ENCODE measurements around the gene ANKRD13C. TPM values are rescaled to one million over a fixed set of nuclear protein-coding genes. Genes with fewer than 3 reads are reported as not detected.

ANKRD13C gene
- total and polyA plus RNA-seq, 4 donors, result 3.3 to 14.1 (median 8.3) TPM

DNA sequence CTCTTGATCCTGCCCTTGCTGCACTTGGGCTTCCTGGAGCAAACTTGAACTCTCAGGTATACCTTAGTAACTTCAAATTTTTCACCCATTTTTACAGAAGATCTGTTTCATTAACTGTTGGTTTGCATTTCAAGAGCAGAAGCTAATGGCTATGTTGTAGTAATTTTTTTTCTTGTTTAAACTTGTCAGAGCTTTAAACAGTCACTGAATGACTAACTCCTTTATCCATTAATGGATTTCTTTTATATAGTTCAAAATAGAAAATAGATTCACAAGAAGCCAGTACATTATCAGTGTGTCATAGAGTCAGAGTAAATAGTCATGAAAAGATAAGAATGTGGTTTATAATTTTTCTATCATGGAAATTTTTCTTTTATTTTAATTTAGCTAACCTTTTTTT, 119.8 kb downstream of the ANKRD13C start:
- Histone ChIP-seq H3K4me1 (ENCODE audit: control insufficient read depth in 4 of 4, insufficient read depth in 4 of 4, low read length in 3 of 4) (no peaks in the 10 kb centered on the region), H3K4me3 (ENCODE audit: low read depth in 1 of 3, low read length in 3 of 3) (no peak overlapping the region), H3K27me3 (ENCODE audit: control insufficient read depth in 4 of 4, insufficient read depth in 4 of 4, low read length in 3 of 4) (no peaks in the 10 kb centered on the region), H3K27ac (ENCODE audit: low read depth in 1 of 2, low read length in 2 of 2) (no peak overlapping the region), H3K9ac (ENCODE audit: low read depth in 1 of 2, low read length in 2 of 2) (no peak overlapping the region), H3K36me3 (ENCODE audit: control insufficient read depth in 4 of 4, insufficient read depth in 3 of 4, low read depth in 1 of 4, low read length in 3 of 4) (peaks cover 16 to 89% (median 75%) of the 10 kb centered on the region in 4 donors), H3K9me3 (ENCODE audit: control insufficient read depth in 4 of 4, low read length in 3 of 4) (no peaks in the 10 kb centered on the region)
- no peak for TF ChIP-seq TAF1 (conservative IDR thresholded peaks at IDR 0.05)
- TF ChIP-seq RAD21 (IDR thresholded peaks at IDR 0.05), result no peak
- TF ChIP-seq GABPA (IDR thresholded peaks at IDR 0.05 in 1 of 2, conservative IDR thresholded peaks at IDR 0.05 in 1 of 2), result no peak
- no peak for TF ChIP-seq SP1 (IDR thresholded peaks at IDR 0.05)
- no peak for TF ChIP-seq FOXA2 (IDR thresholded peaks at IDR 0.05)
- TF ChIP-seq, protein P1, sequence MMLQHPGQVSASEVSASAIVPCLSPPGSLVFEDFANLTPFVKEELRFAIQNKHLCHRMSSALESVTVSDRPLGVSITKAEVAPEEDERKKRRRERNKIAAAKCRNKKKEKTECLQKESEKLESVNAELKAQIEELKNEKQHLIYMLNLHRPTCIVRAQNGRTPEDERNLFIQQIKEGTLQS (IDR thresholded peaks at IDR 0.05), result no peak
- TF ChIP-seq, protein P2, sequence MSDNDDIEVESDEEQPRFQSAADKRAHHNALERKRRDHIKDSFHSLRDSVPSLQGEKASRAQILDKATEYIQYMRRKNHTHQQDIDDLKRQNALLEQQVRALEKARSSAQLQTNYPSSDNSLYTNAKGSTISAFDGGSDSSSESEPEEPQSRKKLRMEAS (IDR thresholded peaks at IDR 0.05), result no peak
- TF ChIP-seq FOXA1 (IDR thresholded peaks at IDR 0.05), result no peak
- DNase-seq (ENCODE audit: low spot score), result no peak

DNA sequence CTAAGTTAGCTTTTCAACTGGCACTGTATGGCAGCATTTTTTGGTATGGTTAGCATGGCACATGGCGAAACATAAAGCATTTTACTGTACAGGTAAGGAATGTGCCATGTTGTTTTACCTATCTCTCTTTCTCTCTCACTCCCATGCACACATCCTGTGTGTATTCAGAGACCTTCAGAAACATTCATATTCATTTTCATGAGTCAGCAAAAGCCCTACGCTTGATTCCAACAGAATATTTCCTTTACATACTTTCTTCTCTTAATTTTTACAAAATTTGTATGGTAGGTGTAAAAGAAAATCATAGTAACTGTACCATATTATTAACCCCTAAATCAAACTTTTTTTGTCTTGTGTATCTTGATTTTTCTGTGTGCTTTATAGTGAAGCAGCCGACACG, 123.0 kb downstream of the ANKRD13C start:
- WGBS, result 95% methylated on average over 4 of the region's 4 CpGs
- TF ChIP-seq GABPA (IDR thresholded peaks at IDR 0.05 in 1 of 2, conservative IDR thresholded peaks at IDR 0.05 in 1 of 2) (no peak), NR2F2 (IDR thresholded peaks at IDR 0.05) (no peak), TAF1 (conservative IDR thresholded peaks at IDR 0.05) (no peak), FOXA2 (IDR thresholded peaks at IDR 0.05) (no peak), EGR1 (IDR thresholded peaks at IDR 0.05; ENCODE audit: low read depth in 2 of 2) (no peak)
- TF ChIP-seq, protein P3, sequence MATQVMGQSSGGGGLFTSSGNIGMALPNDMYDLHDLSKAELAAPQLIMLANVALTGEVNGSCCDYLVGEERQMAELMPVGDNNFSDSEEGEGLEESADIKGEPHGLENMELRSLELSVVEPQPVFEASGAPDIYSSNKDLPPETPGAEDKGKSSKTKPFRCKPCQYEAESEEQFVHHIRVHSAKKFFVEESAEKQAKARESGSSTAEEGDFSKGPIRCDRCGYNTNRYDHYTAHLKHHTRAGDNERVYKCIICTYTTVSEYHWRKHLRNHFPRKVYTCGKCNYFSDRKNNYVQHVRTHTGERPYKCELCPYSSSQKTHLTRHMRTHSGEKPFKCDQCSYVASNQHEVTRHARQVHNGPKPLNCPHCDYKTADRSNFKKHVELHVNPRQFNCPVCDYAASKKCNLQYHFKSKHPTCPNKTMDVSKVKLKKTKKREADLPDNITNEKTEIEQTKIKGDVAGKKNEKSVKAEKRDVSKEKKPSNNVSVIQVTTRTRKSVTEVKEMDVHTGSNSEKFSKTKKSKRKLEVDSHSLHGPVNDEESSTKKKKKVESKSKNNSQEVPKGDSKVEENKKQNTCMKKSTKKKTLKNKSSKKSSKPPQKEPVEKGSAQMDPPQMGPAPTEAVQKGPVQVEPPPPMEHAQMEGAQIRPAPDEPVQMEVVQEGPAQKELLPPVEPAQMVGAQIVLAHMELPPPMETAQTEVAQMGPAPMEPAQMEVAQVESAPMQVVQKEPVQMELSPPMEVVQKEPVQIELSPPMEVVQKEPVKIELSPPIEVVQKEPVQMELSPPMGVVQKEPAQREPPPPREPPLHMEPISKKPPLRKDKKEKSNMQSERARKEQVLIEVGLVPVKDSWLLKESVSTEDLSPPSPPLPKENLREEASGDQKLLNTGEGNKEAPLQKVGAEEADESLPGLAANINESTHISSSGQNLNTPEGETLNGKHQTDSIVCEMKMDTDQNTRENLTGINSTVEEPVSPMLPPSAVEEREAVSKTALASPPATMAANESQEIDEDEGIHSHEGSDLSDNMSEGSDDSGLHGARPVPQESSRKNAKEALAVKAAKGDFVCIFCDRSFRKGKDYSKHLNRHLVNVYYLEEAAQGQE (IDR thresholded peaks at IDR 0.05), result no peak
- Histone ChIP-seq H3K4me1 (ENCODE audit: control insufficient read depth in 4 of 4, insufficient read depth in 4 of 4, low read length in 3 of 4) (peaks cover 0 to 2% (median 0%) of the 10 kb centered on the region in 4 donors), H3K36me3 (ENCODE audit: control insufficient read depth in 4 of 4, insufficient read depth in 3 of 4, low read depth in 1 of 4, low read length in 3 of 4) (peaks cover 6 to 74% (median 61%) of the 10 kb centered on the region in 4 donors), H3K4me3 (ENCODE audit: low read depth in 1 of 3, low read length in 3 of 3) (no peak overlapping the region), H3K9me3 (ENCODE audit: control insufficient read depth in 4 of 4, low read length in 3 of 4) (no peaks in the 10 kb centered on the region), H3K27me3 (ENCODE audit: control insufficient read depth in 4 of 4, insufficient read depth in 4 of 4, low read length in 3 of 4) (no peaks in the 10 kb centered on the region), H3K9ac (ENCODE audit: low read depth in 1 of 2, low read length in 2 of 2) (no peak overlapping the region), H3K27ac (ENCODE audit: low read depth in 1 of 2, low read length in 2 of 2) (no peak overlapping the region)
- no peak for DNase-seq (ENCODE audit: low spot score)

DNA sequence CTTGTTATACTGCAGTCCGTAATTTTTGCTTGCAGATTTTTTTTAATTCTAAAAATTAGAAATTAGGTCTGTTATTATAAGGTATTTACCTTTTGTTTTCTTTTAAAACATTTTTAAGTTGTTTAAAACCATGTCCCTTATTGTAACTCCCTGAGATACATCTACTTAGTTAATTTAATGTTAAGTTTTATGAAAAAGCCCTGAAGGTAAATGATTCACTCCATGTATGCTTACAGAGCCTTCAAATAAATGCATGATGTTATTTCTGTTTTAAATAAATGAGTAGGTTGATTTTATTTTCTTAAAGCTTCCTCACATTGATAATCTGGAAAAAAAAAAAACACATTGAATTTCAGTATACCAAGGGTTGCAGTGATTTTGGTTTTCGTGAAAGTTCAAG, 125.9 kb downstream of the ANKRD13C start:
- Histone ChIP-seq H3K4me1 (ENCODE audit: control insufficient read depth in 4 of 4, insufficient read depth in 4 of 4, low read length in 3 of 4) (peaks cover 0 to 11% (median 3%) of the 10 kb centered on the region in 4 donors), H3K9me3 (ENCODE audit: control insufficient read depth in 4 of 4, low read length in 3 of 4) (no peaks in the 10 kb centered on the region), H3K9ac (ENCODE audit: low read depth in 1 of 2, low read length in 2 of 2) (no peak overlapping the region), H3K27ac (ENCODE audit: low read depth in 1 of 2, low read length in 2 of 2) (no peak overlapping the region), H3K36me3 (ENCODE audit: control insufficient read depth in 4 of 4, insufficient read depth in 3 of 4, low read depth in 1 of 4, low read length in 3 of 4) (peaks cover 6 to 55% (median 54%) of the 10 kb centered on the region in 4 donors), H3K4me3 (ENCODE audit: low read depth in 1 of 3, low read length in 3 of 3) (no peak overlapping the region), H3K27me3 (ENCODE audit: control insufficient read depth in 4 of 4, insufficient read depth in 4 of 4, low read length in 3 of 4) (no peaks in the 10 kb centered on the region)
- WGBS, result 92% methylated on average over 2 of the region's 2 CpGs
- no peak for DNase-seq (ENCODE audit: low spot score)
- TF ChIP-seq, protein P2 (IDR thresholded peaks at IDR 0.05), result no peak
- no peak for TF ChIP-seq RAD21 (IDR thresholded peaks at IDR 0.05)
- TF ChIP-seq, protein P3 (IDR thresholded peaks at IDR 0.05), result no peak
- TF ChIP-seq JUND (IDR thresholded peaks at IDR 0.05), result no peak
- no peak for TF ChIP-seq TAF1 (conservative IDR thresholded peaks at IDR 0.05)
- TF ChIP-seq, protein P4, sequence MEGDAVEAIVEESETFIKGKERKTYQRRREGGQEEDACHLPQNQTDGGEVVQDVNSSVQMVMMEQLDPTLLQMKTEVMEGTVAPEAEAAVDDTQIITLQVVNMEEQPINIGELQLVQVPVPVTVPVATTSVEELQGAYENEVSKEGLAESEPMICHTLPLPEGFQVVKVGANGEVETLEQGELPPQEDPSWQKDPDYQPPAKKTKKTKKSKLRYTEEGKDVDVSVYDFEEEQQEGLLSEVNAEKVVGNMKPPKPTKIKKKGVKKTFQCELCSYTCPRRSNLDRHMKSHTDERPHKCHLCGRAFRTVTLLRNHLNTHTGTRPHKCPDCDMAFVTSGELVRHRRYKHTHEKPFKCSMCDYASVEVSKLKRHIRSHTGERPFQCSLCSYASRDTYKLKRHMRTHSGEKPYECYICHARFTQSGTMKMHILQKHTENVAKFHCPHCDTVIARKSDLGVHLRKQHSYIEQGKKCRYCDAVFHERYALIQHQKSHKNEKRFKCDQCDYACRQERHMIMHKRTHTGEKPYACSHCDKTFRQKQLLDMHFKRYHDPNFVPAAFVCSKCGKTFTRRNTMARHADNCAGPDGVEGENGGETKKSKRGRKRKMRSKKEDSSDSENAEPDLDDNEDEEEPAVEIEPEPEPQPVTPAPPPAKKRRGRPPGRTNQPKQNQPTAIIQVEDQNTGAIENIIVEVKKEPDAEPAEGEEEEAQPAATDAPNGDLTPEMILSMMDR (IDR thresholded peaks at IDR 0.05; ENCODE audit: low read depth, low read length, missing input control), result no peak
- TF ChIP-seq YY1 (IDR thresholded peaks at IDR 0.05), result no peak
- no peak for TF ChIP-seq RXRA (IDR thresholded peaks at IDR 0.05)
- no peak for TF ChIP-seq NR2F2 (IDR thresholded peaks at IDR 0.05)
- TF ChIP-seq GABPA (IDR thresholded peaks at IDR 0.05 in 1 of 2, conservative IDR thresholded peaks at IDR 0.05 in 1 of 2), result no peak
- no peak for TF ChIP-seq EGR1 (IDR thresholded peaks at IDR 0.05; ENCODE audit: low read depth in 2 of 2)

Data from liver (tissue), 9 donors.